ENCODE measurements around the gene ZBTB16. TPM values are rescaled to one million over a fixed set of nuclear protein-coding genes. Genes with fewer than 3 reads are reported as not detected.

Gene ZBTB16
- total and polyA plus RNA-seq, 2 experiments from 2014 or later: 0.29 to 1.4 TPM

DNA sequence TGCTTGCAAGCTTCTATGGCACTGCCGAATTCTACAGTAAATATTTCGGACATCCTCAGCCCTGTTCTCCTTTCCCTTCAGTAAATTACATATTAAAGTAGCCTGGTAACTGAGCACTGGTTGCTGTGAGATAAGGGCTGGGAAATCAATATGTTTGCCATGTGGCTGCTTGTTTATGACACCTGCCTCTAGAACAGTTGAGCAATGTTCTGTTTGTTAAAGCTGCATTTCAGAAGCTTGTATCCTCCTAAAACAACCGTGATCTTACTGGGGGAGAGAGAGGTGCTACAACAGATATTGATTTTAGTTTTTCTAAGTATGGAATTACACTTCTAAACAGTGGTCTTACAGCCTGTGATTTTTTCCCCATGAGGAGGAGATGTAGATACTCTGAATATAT is 39.4 kb downstream of the ZBTB16 start:
- no peak for TF ChIP-seq ETS1 (IDR thresholded peaks at IDR 0.05)
- no peak for TF ChIP-seq NANOG (IDR thresholded peaks at IDR 0.05; ENCODE audit: borderline replicate concordance)
- no peak for TF ChIP-seq ZNF114 (CRISPR knock-in tag; IDR thresholded peaks at IDR 0.05)
- no peak for TF ChIP-seq STAT1 (IDR thresholded peaks at IDR 0.05; ENCODE audit: unreplicated experiment)
- no peak for TF ChIP-seq REST (IDR thresholded peaks at IDR 0.05; ENCODE audit: unreplicated experiment)
- TF ChIP-seq POLR2AphosphoS5 (IDR thresholded peaks at IDR 0.05; ENCODE audit: low read depth): no peak
- no peak for TF ChIP-seq EZH2 (IDR thresholded peaks at IDR 0.05; ENCODE audit: low read depth, unreplicated experiment)
- no peak for TF ChIP-seq EZH2phosphoT487 (IDR thresholded peaks at IDR 0.05; ENCODE audit: unreplicated experiment)
- no peak for TF ChIP-seq CREB1 (CRISPR knock-in tag; IDR thresholded peaks at IDR 0.05; ENCODE audit: low read depth)
- TF ChIP-seq, protein P1, sequence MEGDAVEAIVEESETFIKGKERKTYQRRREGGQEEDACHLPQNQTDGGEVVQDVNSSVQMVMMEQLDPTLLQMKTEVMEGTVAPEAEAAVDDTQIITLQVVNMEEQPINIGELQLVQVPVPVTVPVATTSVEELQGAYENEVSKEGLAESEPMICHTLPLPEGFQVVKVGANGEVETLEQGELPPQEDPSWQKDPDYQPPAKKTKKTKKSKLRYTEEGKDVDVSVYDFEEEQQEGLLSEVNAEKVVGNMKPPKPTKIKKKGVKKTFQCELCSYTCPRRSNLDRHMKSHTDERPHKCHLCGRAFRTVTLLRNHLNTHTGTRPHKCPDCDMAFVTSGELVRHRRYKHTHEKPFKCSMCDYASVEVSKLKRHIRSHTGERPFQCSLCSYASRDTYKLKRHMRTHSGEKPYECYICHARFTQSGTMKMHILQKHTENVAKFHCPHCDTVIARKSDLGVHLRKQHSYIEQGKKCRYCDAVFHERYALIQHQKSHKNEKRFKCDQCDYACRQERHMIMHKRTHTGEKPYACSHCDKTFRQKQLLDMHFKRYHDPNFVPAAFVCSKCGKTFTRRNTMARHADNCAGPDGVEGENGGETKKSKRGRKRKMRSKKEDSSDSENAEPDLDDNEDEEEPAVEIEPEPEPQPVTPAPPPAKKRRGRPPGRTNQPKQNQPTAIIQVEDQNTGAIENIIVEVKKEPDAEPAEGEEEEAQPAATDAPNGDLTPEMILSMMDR (conservative IDR thresholded peaks at IDR 0.05; ENCODE audit: low read depth in 2 of 2): no peak
- no peak for TF ChIP-seq ZNF331 (CRISPR knock-in tag; IDR thresholded peaks at IDR 0.05; ENCODE audit: low read depth)
- TF ChIP-seq JUNB (IDR thresholded peaks at IDR 0.05; ENCODE audit: unreplicated experiment): no peak
- no peak for TF ChIP-seq ZNF462 (CRISPR knock-in tag; IDR thresholded peaks at IDR 0.05)
- H3K36me3 ChIP-seq (ENCODE audit: insufficient read depth): no peaks in the 10 kb centered on the region
- H3K4me1 Mint-ChIP-seq: peaks cover 20% of the 10 kb centered on the region; the same call in 2 of the 3 replicates
- H3K4me1 ChIP-seq (ENCODE audit: insufficient read depth): no peaks in the 10 kb centered on the region; the same call in 1 of the 2 replicates
- H3F3A ChIP-seq (replicated peaks; ENCODE audit: low read depth): no peaks in the 10 kb centered on the region
- no peak overlapping the region for H3K27ac ChIP-seq (ENCODE audit: low read depth)
- DNase-seq (ENCODE audit: low spot score): no peak
- H2AFZ ChIP-seq: no peak overlapping the region
- H3K9me3 Mint-ChIP-seq: no peaks in the 10 kb centered on the region
- H3K27ac Mint-ChIP-seq: no peak overlapping the region
- H3K4me3 ChIP-seq: no peak overlapping the region
- H3K9me2 ChIP-seq (ENCODE audit: insufficient read depth): no peaks in the 10 kb centered on the region
- H3K27me3 ChIP-seq (ENCODE audit: insufficient read depth): no peaks in the 10 kb centered on the region
- H3K79me2 ChIP-seq (replicated peaks; ENCODE audit: insufficient read depth): no peaks in the 10 kb centered on the region
- H3K36me3 Mint-ChIP-seq (ENCODE audit: low read depth): no peaks in the 10 kb centered on the region
- no peak overlapping the region for H3K4me3 Mint-ChIP-seq
- H3K4me2 ChIP-seq: no peak overlapping the region
- H3K27me3 Mint-ChIP-seq (ENCODE audit: insufficient read depth, low read depth, poor library complexity): peaks cover 5% of the 10 kb centered on the region
- H4K20me1 ChIP-seq (replicated peaks; ENCODE audit: insufficient read depth): no peaks in the 10 kb centered on the region
- ATAC-seq: no peak

Data from GM23338 (cell line).